ENCODE measurements around the gene SYT11.
A peak's percentile ranks its signal among the peaks of the same experiment; 100 is the strongest.
"Not testable (repeated sequence)": the region's sequence is repeated elsewhere in the genome, so short reads cannot be mapped to it uniquely, and the experiment has no call there.

SYT11 gene, protein sequence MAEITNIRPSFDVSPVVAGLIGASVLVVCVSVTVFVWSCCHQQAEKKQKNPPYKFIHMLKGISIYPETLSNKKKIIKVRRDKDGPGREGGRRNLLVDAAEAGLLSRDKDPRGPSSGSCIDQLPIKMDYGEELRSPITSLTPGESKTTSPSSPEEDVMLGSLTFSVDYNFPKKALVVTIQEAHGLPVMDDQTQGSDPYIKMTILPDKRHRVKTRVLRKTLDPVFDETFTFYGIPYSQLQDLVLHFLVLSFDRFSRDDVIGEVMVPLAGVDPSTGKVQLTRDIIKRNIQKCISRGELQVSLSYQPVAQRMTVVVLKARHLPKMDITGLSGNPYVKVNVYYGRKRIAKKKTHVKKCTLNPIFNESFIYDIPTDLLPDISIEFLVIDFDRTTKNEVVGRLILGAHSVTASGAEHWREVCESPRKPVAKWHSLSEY

GRCh38 chr1:155859234-155859829, at the start of gene SYT11:
TSS of gene SYT11 (plus strand) at chr1:155859567. CDS start at chr1:155859762, 195 bp downstream.
- DNase-seq (ENCODE audit: low spot score) = peak; percentile 94

GRCh38 chr1:155812878-155813277, 46.5 kb upstream of the SYT11 start:
- DNase-seq (ENCODE audit: low spot score) = no peak

GRCh38 chr1:155813672-155814071, 45.7 kb upstream of the SYT11 start:
- no peak for DNase-seq (ENCODE audit: low spot score)

GRCh38 chr1:155816351-155816750, 43.0 kb upstream of the SYT11 start:
- DNase-seq (ENCODE audit: low spot score) = no peak

GRCh38 chr1:155827450-155827849, 31.9 kb upstream of the SYT11 start:
- no peak for DNase-seq (ENCODE audit: low spot score)

DNA sequence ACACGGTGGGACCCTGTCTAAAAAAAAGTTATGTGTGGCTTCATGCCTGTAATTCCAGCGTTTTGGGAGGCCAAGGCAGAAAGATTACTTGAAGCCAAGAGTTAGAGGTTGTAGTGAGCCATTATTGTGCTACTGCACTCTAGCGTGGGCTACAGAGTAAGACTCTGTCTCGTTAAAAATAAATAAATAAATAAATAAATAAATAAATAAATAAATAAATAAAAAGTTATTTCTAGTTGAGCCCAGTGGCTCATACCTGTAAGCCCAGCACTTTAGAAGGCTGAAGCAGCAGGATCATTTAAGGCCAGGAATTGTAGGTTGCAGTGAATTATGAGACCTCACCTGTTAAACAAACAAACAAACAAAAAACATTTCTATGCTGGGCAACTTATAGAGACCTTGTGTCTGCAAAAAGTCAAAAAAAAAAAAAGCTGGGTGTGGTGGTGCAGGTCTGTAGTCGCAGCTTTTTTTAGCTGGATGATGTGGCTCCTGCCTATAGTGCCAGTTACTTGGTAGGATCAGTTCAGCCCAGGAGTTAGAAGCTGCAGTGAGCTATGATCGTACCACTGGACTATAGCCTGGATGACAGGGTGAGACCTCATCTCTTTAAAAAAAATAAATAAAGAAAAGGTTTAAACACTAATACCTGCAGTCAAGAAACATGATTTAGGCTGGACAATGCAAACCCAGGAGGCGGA, 27.9 kb upstream of the SYT11 start:
- DNase-seq (ENCODE audit: low spot score) = no peak

DNA sequence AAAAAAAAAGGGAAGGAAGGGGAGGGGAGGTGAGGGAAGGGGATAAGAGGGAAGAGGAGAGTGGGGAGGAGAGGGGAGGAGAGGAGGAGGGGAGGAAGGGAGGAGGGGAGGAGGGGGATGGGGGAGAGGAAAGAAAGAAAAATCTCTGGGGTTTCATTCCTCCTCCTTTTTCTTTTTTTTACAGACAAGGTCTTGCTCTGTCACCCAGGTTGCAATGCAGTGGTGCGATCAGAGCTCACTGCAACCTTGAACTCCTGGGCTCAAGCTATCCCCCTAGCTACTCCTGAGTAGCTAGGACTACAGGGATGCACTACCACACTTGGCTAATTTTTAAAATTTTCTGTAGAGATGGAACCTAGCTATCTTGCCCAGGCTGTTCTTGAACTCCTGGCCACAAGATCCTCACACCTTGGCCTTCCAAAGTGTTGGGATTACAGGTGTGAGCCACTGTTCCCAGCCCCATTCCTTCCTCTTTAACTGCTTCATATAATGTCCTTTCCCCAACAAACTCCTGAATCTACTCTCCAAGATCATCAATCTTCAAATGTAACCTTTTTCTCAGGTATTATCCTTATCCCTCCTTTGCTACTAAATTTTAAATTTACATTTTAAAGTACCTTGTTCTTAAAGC, 25.6 kb upstream of the SYT11 start:
- no peak for DNase-seq (ENCODE audit: low spot score)

GRCh38 chr1:155834296-155834926, 25.0 kb upstream of the SYT11 start:
- peak; percentile 65 for DNase-seq (ENCODE audit: low spot score)

- not testable (repeated sequence) for DNase-seq (ENCODE audit: low spot score)
Observed at GRCh38 chr1:155834927-155835399, 24.4 kb upstream of the SYT11 start.

- no peak for DNase-seq (ENCODE audit: low spot score)
Observed at GRCh38 chr1:155835548-155835947, 23.8 kb upstream of the SYT11 start.

GRCh38 chr1:155840386-155840785, 19.0 kb upstream of the SYT11 start:
- DNase-seq (ENCODE audit: low spot score) = no peak

DNA sequence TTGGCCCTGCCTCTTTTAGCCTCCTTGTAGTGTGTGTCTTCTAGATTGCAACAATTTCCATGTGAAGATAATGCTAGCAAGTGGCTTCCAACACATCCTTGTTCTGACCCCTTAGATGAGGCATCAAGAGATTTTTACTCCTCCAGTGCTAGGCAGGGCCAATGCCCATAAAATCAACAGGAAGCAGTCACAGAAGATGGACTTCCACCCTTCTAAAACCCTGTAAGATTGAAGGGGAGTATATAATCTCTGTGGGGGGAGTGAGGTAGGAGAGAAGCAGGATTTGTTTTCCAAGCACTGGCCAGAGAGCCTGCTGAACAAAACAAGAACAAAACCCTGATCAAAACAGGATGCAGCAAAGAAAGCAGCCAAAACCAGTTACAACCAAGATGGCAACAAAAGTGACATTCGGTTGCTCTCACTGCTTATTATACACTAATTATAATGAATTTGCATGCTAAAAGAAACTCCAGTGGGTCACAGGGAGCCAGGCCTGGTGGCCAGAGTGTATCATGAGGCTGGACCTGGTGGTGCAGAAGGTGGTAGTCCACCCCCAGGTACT, 14.4 kb upstream of the SYT11 start:
- no peak for DNase-seq (ENCODE audit: low spot score)

- no peak for DNase-seq (ENCODE audit: low spot score)
Observed at GRCh38 chr1:155847823-155848529, 11.4 kb upstream of the SYT11 start.

DNA sequence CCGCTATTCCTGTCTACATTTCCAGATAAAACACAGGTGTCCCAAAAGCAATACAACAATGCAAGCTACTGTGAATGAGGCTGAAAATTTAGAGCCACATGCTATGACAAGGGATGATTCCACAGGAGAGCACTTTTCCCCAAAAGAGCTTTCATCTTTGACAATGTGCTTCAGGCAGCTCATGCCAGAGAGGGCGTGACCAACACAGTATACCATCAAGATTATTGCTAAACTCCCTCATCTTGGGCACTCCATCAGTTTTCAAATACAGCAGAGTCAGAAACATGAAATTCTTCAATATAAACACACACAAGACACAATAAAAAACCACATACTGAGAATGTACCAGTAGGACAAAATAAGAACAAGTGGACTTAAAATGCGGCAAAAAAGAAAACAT, 9.0 kb upstream of the SYT11 start:
- DNase-seq (ENCODE audit: low spot score) = no peak

- no peak for DNase-seq (ENCODE audit: low spot score)
Observed at GRCh38 chr1:155856257-155856974, 3.0 kb upstream of the SYT11 start.

GRCh38 chr1:155856975-155857930, 2.1 kb upstream of the SYT11 start, which contains the start of gene GON4L:
TSS of gene GON4L (minus strand) at chr1:155857214. CDS start at chr1:155853780, 3,434 bp downstream.
- DNase-seq (ENCODE audit: low spot score) = peak; percentile 94

DNA sequence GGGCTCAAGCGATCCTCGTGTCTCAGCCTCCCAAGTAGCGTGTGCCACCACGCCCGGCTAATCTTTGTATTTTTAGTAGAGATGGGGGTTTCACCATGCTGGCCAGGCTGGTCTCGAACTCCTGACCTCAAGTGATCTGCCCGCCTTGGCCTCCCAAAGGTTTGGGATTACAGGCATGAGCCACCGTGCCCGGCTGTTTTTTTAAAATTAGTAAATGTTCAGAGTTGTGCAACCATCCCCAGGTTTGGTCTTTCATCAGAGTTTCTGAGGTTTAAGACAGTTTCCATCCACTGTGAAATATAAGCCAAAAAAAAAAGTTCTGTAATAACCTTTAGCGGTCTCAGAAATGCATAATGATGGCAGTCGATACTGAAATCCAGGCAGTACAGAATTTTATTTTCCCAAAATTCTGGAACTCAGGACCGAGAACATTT, 550 bp upstream of the SYT11 start:
- DNase-seq (ENCODE audit: low spot score) = peak; percentile 11

Data from AG08396 (cell line).